Measurements from ENCODE around the gene RETN. TPM values are rescaled to one million over a fixed set of nuclear protein-coding genes. Genes with fewer than 3 reads are reported as not detected.

RETN gene
- total RNA-seq, 1 experiment from 2014 or later, result not detected

DNA sequence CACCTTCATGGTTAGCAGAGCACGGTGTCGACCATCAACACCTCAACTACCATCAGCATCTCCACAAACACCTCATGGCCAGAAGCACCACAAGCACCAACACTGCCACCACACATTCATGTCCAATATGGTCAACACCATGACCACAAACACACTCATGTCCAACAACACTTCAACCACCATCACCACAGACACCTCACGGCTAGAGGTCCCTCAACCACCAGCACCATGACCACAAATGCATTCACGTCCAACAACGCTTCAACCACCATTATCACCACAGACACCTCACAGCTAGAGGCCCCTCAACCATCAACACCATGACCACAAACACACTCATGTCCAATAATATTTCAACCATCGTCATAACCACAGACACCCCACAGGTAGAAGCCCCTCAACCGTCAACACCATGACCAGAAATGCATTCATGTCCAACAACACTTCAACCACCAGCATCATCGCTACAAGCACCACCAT lies 22.0 kb downstream of the RETN start:
- Histone ChIP-seq H3K27ac (ENCODE audit: low read length) (no peak overlapping the region), H3K9me3 (ENCODE audit: control insufficient read depth, insufficient read depth, low read depth, low read length) (no peaks in the 10 kb centered on the region), H3K36me3 (ENCODE audit: control insufficient read depth, insufficient read depth, low read length) (no peaks in the 10 kb centered on the region), H3K4me1 (ENCODE audit: control insufficient read depth, insufficient read depth, low read length) (no peaks in the 10 kb centered on the region), H3K27me3 (ENCODE audit: control insufficient read depth, insufficient read depth, low read length) (no peaks in the 10 kb centered on the region), H3K4me3 (ENCODE audit: low read depth in 2 of 2, low read length in 2 of 2) (no peak overlapping the region)
- ATAC-seq, result no peak
- ChIA-PET POLR2A (no interaction called here), CTCF (interaction anchor here (0.6 kb wide), 1 partner anchor 39 kb away, joined by 3 read pairs; no protein-coding TSS in a partner anchor)
- intact Hi-C loops (cut with micrococcal nuclease; ENCODE audit: unreplicated experiment), result no loop called here
- in situ Hi-C loops (cut with HindIII; ENCODE audit: low pct_unique_long_range_greater_than_20kb, low sequenced_read_pairs), result no loop called here
- DNase-seq (ENCODE audit: low read depth, low spot score), result no peak
- no TSS peak for BruUV-seq (replicated peaks)
- TF ChIP-seq, protein P1, sequence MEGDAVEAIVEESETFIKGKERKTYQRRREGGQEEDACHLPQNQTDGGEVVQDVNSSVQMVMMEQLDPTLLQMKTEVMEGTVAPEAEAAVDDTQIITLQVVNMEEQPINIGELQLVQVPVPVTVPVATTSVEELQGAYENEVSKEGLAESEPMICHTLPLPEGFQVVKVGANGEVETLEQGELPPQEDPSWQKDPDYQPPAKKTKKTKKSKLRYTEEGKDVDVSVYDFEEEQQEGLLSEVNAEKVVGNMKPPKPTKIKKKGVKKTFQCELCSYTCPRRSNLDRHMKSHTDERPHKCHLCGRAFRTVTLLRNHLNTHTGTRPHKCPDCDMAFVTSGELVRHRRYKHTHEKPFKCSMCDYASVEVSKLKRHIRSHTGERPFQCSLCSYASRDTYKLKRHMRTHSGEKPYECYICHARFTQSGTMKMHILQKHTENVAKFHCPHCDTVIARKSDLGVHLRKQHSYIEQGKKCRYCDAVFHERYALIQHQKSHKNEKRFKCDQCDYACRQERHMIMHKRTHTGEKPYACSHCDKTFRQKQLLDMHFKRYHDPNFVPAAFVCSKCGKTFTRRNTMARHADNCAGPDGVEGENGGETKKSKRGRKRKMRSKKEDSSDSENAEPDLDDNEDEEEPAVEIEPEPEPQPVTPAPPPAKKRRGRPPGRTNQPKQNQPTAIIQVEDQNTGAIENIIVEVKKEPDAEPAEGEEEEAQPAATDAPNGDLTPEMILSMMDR (IDR thresholded peaks at IDR 0.05), result no peak
- TF ChIP-seq SIN3A (IDR thresholded peaks at IDR 0.05; ENCODE audit: borderline replicate concordance, insufficient read depth, low read depth, low read length), result no peak
- TF ChIP-seq TCF7L2 (IDR thresholded peaks at IDR 0.05; ENCODE audit: low read depth, low read length), result no peak
- TF ChIP-seq, protein P2, sequence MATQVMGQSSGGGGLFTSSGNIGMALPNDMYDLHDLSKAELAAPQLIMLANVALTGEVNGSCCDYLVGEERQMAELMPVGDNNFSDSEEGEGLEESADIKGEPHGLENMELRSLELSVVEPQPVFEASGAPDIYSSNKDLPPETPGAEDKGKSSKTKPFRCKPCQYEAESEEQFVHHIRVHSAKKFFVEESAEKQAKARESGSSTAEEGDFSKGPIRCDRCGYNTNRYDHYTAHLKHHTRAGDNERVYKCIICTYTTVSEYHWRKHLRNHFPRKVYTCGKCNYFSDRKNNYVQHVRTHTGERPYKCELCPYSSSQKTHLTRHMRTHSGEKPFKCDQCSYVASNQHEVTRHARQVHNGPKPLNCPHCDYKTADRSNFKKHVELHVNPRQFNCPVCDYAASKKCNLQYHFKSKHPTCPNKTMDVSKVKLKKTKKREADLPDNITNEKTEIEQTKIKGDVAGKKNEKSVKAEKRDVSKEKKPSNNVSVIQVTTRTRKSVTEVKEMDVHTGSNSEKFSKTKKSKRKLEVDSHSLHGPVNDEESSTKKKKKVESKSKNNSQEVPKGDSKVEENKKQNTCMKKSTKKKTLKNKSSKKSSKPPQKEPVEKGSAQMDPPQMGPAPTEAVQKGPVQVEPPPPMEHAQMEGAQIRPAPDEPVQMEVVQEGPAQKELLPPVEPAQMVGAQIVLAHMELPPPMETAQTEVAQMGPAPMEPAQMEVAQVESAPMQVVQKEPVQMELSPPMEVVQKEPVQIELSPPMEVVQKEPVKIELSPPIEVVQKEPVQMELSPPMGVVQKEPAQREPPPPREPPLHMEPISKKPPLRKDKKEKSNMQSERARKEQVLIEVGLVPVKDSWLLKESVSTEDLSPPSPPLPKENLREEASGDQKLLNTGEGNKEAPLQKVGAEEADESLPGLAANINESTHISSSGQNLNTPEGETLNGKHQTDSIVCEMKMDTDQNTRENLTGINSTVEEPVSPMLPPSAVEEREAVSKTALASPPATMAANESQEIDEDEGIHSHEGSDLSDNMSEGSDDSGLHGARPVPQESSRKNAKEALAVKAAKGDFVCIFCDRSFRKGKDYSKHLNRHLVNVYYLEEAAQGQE (IDR thresholded peaks at IDR 0.05; ENCODE audit: insufficient read depth in 1 of 2, low read depth in 2 of 2, low read length in 1 of 2), result no peak
- TF ChIP-seq POLR2AphosphoS5 (IDR thresholded peaks at IDR 0.05; ENCODE audit: low read depth, low read length), result no peak

DNA sequence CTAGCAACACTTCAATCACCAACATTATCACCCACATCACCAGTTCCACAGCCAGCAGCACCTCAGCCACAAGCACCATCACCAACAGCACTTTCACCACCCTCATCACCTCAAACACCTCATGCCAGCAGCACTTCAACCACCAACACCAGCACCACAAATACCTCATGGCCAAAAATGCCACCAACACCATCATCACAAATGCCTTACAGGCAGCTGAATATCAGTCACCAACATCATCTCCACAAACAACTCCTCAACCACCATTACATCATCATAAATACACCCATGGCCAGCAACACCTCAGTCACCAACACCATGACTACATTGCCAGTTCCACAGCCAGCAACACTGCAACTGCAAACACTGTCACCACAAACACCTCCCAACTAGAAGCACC lies 22.6 kb downstream of the RETN start:
- no peaks in the 10 kb centered on the region for H3K9me3 ChIP-seq (ENCODE audit: control insufficient read depth, insufficient read depth, low read depth, low read length)
- H3K36me3 ChIP-seq (ENCODE audit: control insufficient read depth, insufficient read depth, low read length), result no peaks in the 10 kb centered on the region
- H3K4me3 ChIP-seq (ENCODE audit: low read depth in 2 of 2, low read length in 2 of 2), result no peak overlapping the region
- H3K27me3 ChIP-seq (ENCODE audit: control insufficient read depth, insufficient read depth, low read length), result no peaks in the 10 kb centered on the region
- DNase-seq (ENCODE audit: low read depth, low spot score) (no peak), ATAC-seq (no peak)
- POLR2A ChIA-PET, result no interaction called here
- intact Hi-C loops (cut with micrococcal nuclease; ENCODE audit: unreplicated experiment), result no loop called here
- no peak overlapping the region for H3K27ac ChIP-seq (ENCODE audit: low read length)
- no TSS peak for BruUV-seq (replicated peaks)
- TF ChIP-seq, protein P2 (IDR thresholded peaks at IDR 0.05; ENCODE audit: insufficient read depth in 1 of 2, low read depth in 2 of 2, low read length in 1 of 2), result no peak
- no peak for TF ChIP-seq POLR2AphosphoS5 (IDR thresholded peaks at IDR 0.05; ENCODE audit: low read depth, low read length)
- in situ Hi-C loops (cut with HindIII; ENCODE audit: low pct_unique_long_range_greater_than_20kb, low sequenced_read_pairs), result no loop called here
- no peaks in the 10 kb centered on the region for H3K4me1 ChIP-seq (ENCODE audit: control insufficient read depth, insufficient read depth, low read length)
- CTCF ChIA-PET, result interaction anchor here (0.6 kb wide), 1 partner anchor 40 kb away, joined by 3 read pairs; no protein-coding TSS in a partner anchor
